ENCODE data around the gene DZIP1L. TPM values are rescaled to one million over a fixed set of nuclear protein-coding genes. Genes with fewer than 3 reads are reported as not detected.
"Not testable (repeated sequence)": the region's sequence is repeated elsewhere in the genome, so short reads cannot be mapped to it uniquely, and the experiment has no call there.

The DZIP1L gene
- total and polyA plus RNA-seq, 2 donors (not counting 3 experiments of a cell fraction or from before 2014, with no cell fraction given): 3.0 to 17.9 TPM

DNA sequence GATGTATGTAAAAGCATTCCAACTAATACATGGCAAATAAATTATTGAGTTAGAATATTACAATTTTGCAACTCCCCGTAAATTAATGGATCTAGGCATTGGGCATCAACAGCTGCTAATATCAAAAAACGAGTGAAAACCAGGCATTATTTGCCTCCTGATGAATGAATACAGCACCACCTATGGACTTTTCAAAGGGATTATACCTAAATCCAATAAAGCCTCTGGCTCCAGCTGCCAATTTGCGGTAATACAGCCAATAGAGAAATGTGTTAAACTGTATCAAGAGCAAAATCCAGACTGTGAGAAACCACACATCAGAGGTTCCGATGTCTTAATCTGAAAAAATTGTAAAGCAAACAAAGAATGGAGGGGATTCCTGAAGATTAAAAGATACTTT lies 33.1 kb upstream of the DZIP1L start:
- no peak overlapping the region for H3K27ac ChIP-seq (ENCODE audit: insufficient read depth, low read depth, low read length)
- H2AFZ ChIP-seq (ENCODE audit: low read depth, low read length): no peak overlapping the region
- BruUV-seq (replicated peaks): no TSS peak
- no peak overlapping the region for H3K4me2 ChIP-seq (ENCODE audit: insufficient read depth, low read length)
- H3K36me3 ChIP-seq (ENCODE audit: control insufficient read depth in 2 of 2, extremely low read depth in 1 of 2, insufficient read depth in 2 of 2, low read length in 2 of 2): no peaks in the 10 kb centered on the region
- no peak for FAIRE-seq
- no peaks in the 10 kb centered on the region for H4K20me1 ChIP-seq (replicated peaks; ENCODE audit: control insufficient read depth, extremely low read depth, insufficient read depth, low read length)
- H3K79me2 ChIP-seq (ENCODE audit: control insufficient read depth, insufficient read depth, low read length): no peaks in the 10 kb centered on the region
- CTCF ChIA-PET: no interaction called here
- no peaks in the 10 kb centered on the region for H3K9me3 ChIP-seq (replicated peaks; ENCODE audit: control insufficient read depth, insufficient read depth, low read length)
- no peak overlapping the region for H3K4me3 ChIP-seq (replicated peaks in 1 of 3; ENCODE audit: insufficient read depth in 1 of 3, low read depth in 1 of 3, low read length in 3 of 3)
- H3K9me1 ChIP-seq (replicated peaks; ENCODE audit: control insufficient read depth, extremely low read depth, insufficient read depth, low read length): no peaks in the 10 kb centered on the region
- no peaks in the 10 kb centered on the region for H3K27me3 ChIP-seq (ENCODE audit: control insufficient read depth in 2 of 2, insufficient read depth in 2 of 2, low read length in 2 of 2)
- dilution Hi-C loops (cut with MboI; ENCODE audit: extremely low pct_ligation_motif_present, low sequenced_read_pairs): no loop called here
- no peaks in the 10 kb centered on the region for H3K4me1 ChIP-seq (ENCODE audit: control insufficient read depth, extremely low read depth, insufficient read depth, low read length)
- POLR2A ChIA-PET: no interaction called here
- H3K9ac ChIP-seq (replicated peaks; ENCODE audit: extremely low read depth, insufficient read depth, low read length): no peak overlapping the region
- intact Hi-C loops (cut with micrococcal nuclease): no loop called here
- no peak for DNase-seq (ENCODE audit: low read depth, low spot score)
- TF ChIP-seq CTCF (IDR thresholded peaks at IDR 0.05; ENCODE audit: extremely low read depth in 1 of 2, insufficient read depth in 1 of 2, low read depth in 1 of 2, low read length in 2 of 2) (no peak), POLR2A (IDR thresholded peaks at IDR 0.05; ENCODE audit: low read depth, low read length) (no peak), EZH2 (IDR thresholded peaks at IDR 0.05; ENCODE audit: borderline replicate concordance, low read depth, low read length, severe bottlenecking) (no peak), JUN (IDR thresholded peaks at IDR 0.05; ENCODE audit: borderline replicate concordance, insufficient read depth, insufficient read length, low read depth) (no peak), POLR2AphosphoS5 (IDR thresholded peaks at IDR 0.05; ENCODE audit: insufficient read depth, low read depth, low read length) (no peak), MYC (IDR thresholded peaks at IDR 0.05; ENCODE audit: low read depth, low read length) (no peak), GATA2 (IDR thresholded peaks at IDR 0.05; ENCODE audit: insufficient read depth, insufficient read length, low read depth, low read length) (no peak), FOS (IDR thresholded peaks at IDR 0.05; ENCODE audit: borderline replicate concordance, insufficient read depth, low read length) (no peak)
- TF ChIP-seq, protein P1, sequence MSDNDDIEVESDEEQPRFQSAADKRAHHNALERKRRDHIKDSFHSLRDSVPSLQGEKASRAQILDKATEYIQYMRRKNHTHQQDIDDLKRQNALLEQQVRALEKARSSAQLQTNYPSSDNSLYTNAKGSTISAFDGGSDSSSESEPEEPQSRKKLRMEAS (IDR thresholded peaks at IDR 0.05; ENCODE audit: insufficient read depth, insufficient read length): no peak

GRCh38 chr3:138142181-138142580 lies 26.8 kb upstream of the DZIP1L start:
- H3K4me3 ChIP-seq (replicated peaks in 1 of 3; ENCODE audit: insufficient read depth in 1 of 3, low read depth in 1 of 3, low read length in 3 of 3); BruUV-seq (replicated peaks); H3K9me3 ChIP-seq (replicated peaks; ENCODE audit: control insufficient read depth, insufficient read depth, low read length); H3K36me3 ChIP-seq (ENCODE audit: control insufficient read depth in 2 of 2, extremely low read depth in 1 of 2, insufficient read depth in 2 of 2, low read length in 2 of 2); DNase-seq (ENCODE audit: low read depth, low spot score); H3K9ac ChIP-seq (replicated peaks; ENCODE audit: extremely low read depth, insufficient read depth, low read length); H3K79me2 ChIP-seq (ENCODE audit: control insufficient read depth, insufficient read depth, low read length); intact Hi-C loops (cut with micrococcal nuclease); H4K20me1 ChIP-seq (replicated peaks; ENCODE audit: control insufficient read depth, extremely low read depth, insufficient read depth, low read length); H3K4me1 ChIP-seq (ENCODE audit: control insufficient read depth, extremely low read depth, insufficient read depth, low read length); H3K9me1 ChIP-seq (replicated peaks; ENCODE audit: control insufficient read depth, extremely low read depth, insufficient read depth, low read length); H3K27ac ChIP-seq (ENCODE audit: insufficient read depth, low read depth, low read length); H2AFZ ChIP-seq (ENCODE audit: low read depth, low read length); FAIRE-seq; dilution Hi-C loops (cut with MboI; ENCODE audit: extremely low pct_ligation_motif_present, low sequenced_read_pairs); CTCF ChIA-PET; H3K4me2 ChIP-seq (ENCODE audit: insufficient read depth, low read length); POLR2A ChIA-PET; H3K27me3 ChIP-seq (ENCODE audit: control insufficient read depth in 2 of 2, insufficient read depth in 2 of 2, low read length in 2 of 2): not testable (repeated sequence)

Measured in endothelial cell of umbilical vein (primary cell).